Neural cell (in vitro differentiated cells): Measurements from ENCODE around the gene FGG. TPM values are rescaled to one million over a fixed set of nuclear protein-coding genes. Genes with fewer than 3 reads are reported as not detected.
A peak's percentile ranks its signal among the peaks of the same experiment; 100 is the strongest.

Source experiments
- H2AFZ ChIP-seq: fragments of 200-600, 300-800 bp; sonication (generic), shearing (Covaris generic); 2 replicates; pipeline ENCODE4 v1.6.0; 2014; ENCODE audit warnings: low read depth, mild to moderate bottlenecking, antibody characterized with exemption, low read length, moderate library complexity
- H3F3A ChIP-seq: fragments of 200-600 bp; shearing (Covaris generic); 2 replicates; pipeline ENCODE4 v1.6.1; 2016; ENCODE audit warnings: mild to moderate bottlenecking, moderate library complexity, mixed read lengths, antibody characterized with exemption, low read length; ENCODE audit not compliant: insufficient read depth, poor library complexity, severe bottlenecking
- H3K27ac ChIP-seq: fragments of 200-600, 300-800 bp; sonication (generic), shearing (Covaris generic); 2 replicates; pipeline ENCODE4 v1.5.1; 2014; ENCODE audit warnings: mild to moderate bottlenecking, low read length, moderate library complexity
- H3K27me3 ChIP-seq: fragments of 300-800, 200-600 bp; sonication (generic), shearing (Covaris generic); 2 replicates; pipeline ENCODE4 v1.6.0; 2014; ENCODE audit warnings: mild to moderate bottlenecking, low read depth, low read length, moderate library complexity; ENCODE audit not compliant: insufficient read depth
- H3K36me3 ChIP-seq: fragments of 300-800, 200-600 bp; sonication (generic), shearing (Covaris generic); 2 replicates; pipeline ENCODE4 v1.5.1; 2014; ENCODE audit warnings: mild to moderate bottlenecking, antibody characterized with exemption, low read length, moderate library complexity; ENCODE audit not compliant: insufficient read depth
- H3K4me2 ChIP-seq: fragments of 300-800, 200-600 bp; sonication (generic), shearing (Covaris generic); 2 replicates; pipeline ENCODE4 v1.6.0; 2014; ENCODE audit warnings: mild to moderate bottlenecking, low read length
- H3K4me3 ChIP-seq: fragments of 300-800, 200-600 bp; sonication (generic), shearing (Covaris generic); 2 replicates; pipeline ENCODE4 v1.5.1; 2014; ENCODE audit warnings: mild to moderate bottlenecking, low read length, moderate library complexity
- H3K79me2 ChIP-seq: fragments of 200-600 bp; shearing (Covaris generic); replicated peaks from 2 replicates; pipeline ENCODE4 v1.6.0; 2014; ENCODE audit warnings: mild to moderate bottlenecking, low read length, moderate library complexity; ENCODE audit not compliant: insufficient read depth
- H3K9ac ChIP-seq: fragments of 300-800, 200-600 bp; sonication (generic), shearing (Covaris generic); 2 replicates; pipeline ENCODE4 v1.6.1; 2016; ENCODE audit warnings: mild to moderate bottlenecking, low read length, mixed read lengths
- H3K9me2 ChIP-seq: fragments of 200-600 bp; shearing (Covaris generic); 2 replicates; pipeline ENCODE4 v1.6.1; 2016; ENCODE audit warnings: mild to moderate bottlenecking, low read length, mixed read lengths; ENCODE audit not compliant: insufficient read depth
- H3K9me3 ChIP-seq: fragments of 200-600, 300-800 bp; sonication (generic), shearing (Covaris generic); 2 replicates; pipeline ENCODE4 v1.6.1; 2016; ENCODE audit warnings: mild to moderate bottlenecking, mixed run types, low read length, moderate library complexity, mixed read lengths
- H4K20me1 ChIP-seq: fragments of 200-600 bp; shearing (Covaris generic); 2 replicates; pipeline ENCODE4 v1.6.1; 2016; ENCODE audit warnings: mild to moderate bottlenecking, mixed run types; ENCODE audit not compliant: insufficient read depth
- CTCF ChIP-seq: fragments of 450-650 bp; IDR thresholded peaks from 2 replicates; pipeline ENCODE4 v1.5.1; 2014; ENCODE audit warnings: antibody characterized with exemption, mild to moderate bottlenecking, moderate library complexity; ENCODE audit not compliant: poor library complexity, severe bottlenecking
- EP300 ChIP-seq: fragments of 450-650 bp; conservative IDR thresholded peaks from 2 replicates; pipeline ENCODE4 v1.6.1; 2014; ENCODE audit warnings: antibody characterized with exemption, mild to moderate bottlenecking, moderate library complexity; ENCODE audit not compliant: poor library complexity, severe bottlenecking
- EZH2 ChIP-seq: fragments of 200-600, 300-800 bp; shearing (Covaris generic), sonication (generic); IDR thresholded peaks from 2 replicates; pipeline ENCODE4 v1.6.1; 2014; ENCODE audit warnings: antibody characterized with exemption, low read length, borderline replicate concordance, mild to moderate bottlenecking; ENCODE audit not compliant: insufficient read depth, poor library complexity, severe bottlenecking
- MXI1 ChIP-seq: fragments of 450-650 bp; conservative IDR thresholded peaks from 2 replicates; pipeline ENCODE4 v1.6.1; 2014; ENCODE audit warnings: antibody characterized with exemption, mild to moderate bottlenecking; ENCODE audit not compliant: poor library complexity, severe bottlenecking
- POLR2AphosphoS5 ChIP-seq: IDR thresholded peaks from 2 replicates; pipeline ENCODE4 v1.6.1; 2012
- RAD21 ChIP-seq: fragments of 450-650 bp; conservative IDR thresholded peaks from 2 replicates; pipeline ENCODE4 v1.6.1; 2014; ENCODE audit warnings: antibody characterized with exemption, mild to moderate bottlenecking, moderate library complexity
- REST ChIP-seq: IDR thresholded peaks from 2 replicates; pipeline ENCODE4 v1.6.1; 2012; ENCODE audit warnings: borderline replicate concordance
- SMC3 ChIP-seq: fragments of 450-650 bp; conservative IDR thresholded peaks from 2 replicates; pipeline ENCODE4 v1.6.1; 2014; ENCODE audit warnings: antibody characterized with exemption, mild to moderate bottlenecking, moderate library complexity; ENCODE audit not compliant: poor library complexity
- TAF1 ChIP-seq: IDR thresholded peaks from 2 replicates; pipeline ENCODE4 v1.6.1; 2012; ENCODE audit warnings: low read depth
- polyA plus RNA-seq: library from polyadenylated mRNA; depleted of rRNA; stranded (reverse); fragments of >200 nt; gene quantifications from 2 replicates; pipeline ENCODE4 v1.2.3, GENCODE V29; 2014

The FGG gene
- polyA plus RNA-seq, 1 donor from 2014 or later, result not detected

- Histone ChIP-seq H3K36me3 (no peaks in the 10 kb centered on the region), H3K27ac (no peak overlapping the region), H3F3A (no peaks in the 10 kb centered on the region), H3K4me2 (no peak overlapping the region), H3K9ac (no peak overlapping the region), H3K9me3 (no peaks in the 10 kb centered on the region), H3K4me3 (no peak overlapping the region), H4K20me1 (no peaks in the 10 kb centered on the region), H3K27me3 (peaks cover 18% of the 10 kb centered on the region), H3K79me2 (no peaks in the 10 kb centered on the region), H2AFZ (no peak overlapping the region), H3K9me2 (no peaks in the 10 kb centered on the region)
- no peak for TF ChIP-seq MXI1
- TF ChIP-seq SMC3, result peak; percentile 83
- peak; percentile 79 for TF ChIP-seq CTCF
- TF ChIP-seq RAD21, result peak; percentile 78
- no peak for TF ChIP-seq REST
These were observed 10.1 kb upstream of the FGG start for GRCh38 chr4:154622598-154622997.

- Histone ChIP-seq H2AFZ (no peak overlapping the region), H3K4me2 (no peak overlapping the region), H3F3A (no peaks in the 10 kb centered on the region), H3K79me2 (no peaks in the 10 kb centered on the region), H4K20me1 (no peaks in the 10 kb centered on the region), H3K9me2 (no peaks in the 10 kb centered on the region), H3K9me3 (no peaks in the 10 kb centered on the region), H3K27ac (no peak overlapping the region), H3K27me3 (no peaks in the 10 kb centered on the region), H3K4me3 (no peak overlapping the region), H3K36me3 (no peaks in the 10 kb centered on the region), H3K9ac (no peak overlapping the region)
- TF ChIP-seq EP300 (no peak), TAF1 (no peak), SMC3 (no peak), REST (no peak), MXI1 (no peak), RAD21 (no peak), EZH2 (no peak), CTCF (no peak), POLR2AphosphoS5 (no peak)
These were observed 7.7 kb upstream of the FGG start for GRCh38 chr4:154620111-154620510.
